SK-MEL-5 (cell line): ENCODE data around the gene CIITA. TPM values are rescaled to one million over a fixed set of nuclear protein-coding genes. Genes with fewer than 3 reads are reported as not detected.
"Not testable (repeated sequence)": the region's sequence is repeated elsewhere in the genome, so short reads cannot be mapped to it uniquely, and the experiment has no call there.

Experiments
- DNase-seq: peaks from one replicate; pipeline ENCODE4 v3.0.0-alpha.2; 2016; ENCODE audit warnings: low read depth, low spot score
- in situ Hi-C: cut with HindIII; loops from 2 replicates; pipeline ENCODE4 v1.10.0; 2016; ENCODE audit warnings: low sequenced_read_pairs, high pct_unique_total_duplicates, low pct_unique_long_range_greater_than_20kb
- total RNA-seq: library from RNA; depleted of rRNA; stranded (reverse); fragments of >200 nt; shearing (Covaris generic); gene quantifications from 2 replicates; pipeline ENCODE4 v1.2.3, GENCODE V29; 2014

The CIITA gene
- total RNA-seq, 1 experiment from 2014 or later = 4.1 TPM

GRCh38 chr16:10954903-10955302 is 77.9 kb downstream of the CIITA start:
- DNase-seq = no peak
- in situ Hi-C loops = no loop called here

- no peak for DNase-seq
- in situ Hi-C loops = no loop called here
These were observed 80.9 kb downstream of the CIITA start for GRCh38 chr16:10957771-10958482.

GRCh38 chr16:10959161-10959560 is 82.2 kb downstream of the CIITA start:
- no peak for DNase-seq
- in situ Hi-C loops = no loop called here

GRCh38 chr16:10961231-10961630 is 84.2 kb downstream of the CIITA start:
- no peak for DNase-seq
- in situ Hi-C loops = no loop called here

GRCh38 chr16:10964039-10964890 is 87.3 kb downstream of the CIITA start:
- peak; percentile 80 for DNase-seq
- in situ Hi-C loops = no loop called here

GRCh38 chr16:10964891-10965326 is 87.9 kb downstream of the CIITA start:
- DNase-seq = no peak
- in situ Hi-C loops = no loop called here

- no peak for DNase-seq
- in situ Hi-C loops = no loop called here
These were observed 88.5 kb downstream of the CIITA start for GRCh38 chr16:10965440-10966061.

- in situ Hi-C loops = no loop called here
- DNase-seq = no peak
These were observed 89.1 kb downstream of the CIITA start for GRCh38 chr16:10966129-10966528.

- in situ Hi-C loops, DNase-seq: not testable (repeated sequence)
These were observed 89.6 kb downstream of the CIITA start for GRCh38 chr16:10966559-10966958.

GRCh38 chr16:10967986-10968385 is 91.0 kb downstream of the CIITA start:
- DNase-seq = no peak
- in situ Hi-C loops = no loop called here

- DNase-seq = no peak
- in situ Hi-C loops = no loop called here
These were observed 91.5 kb downstream of the CIITA start for GRCh38 chr16:10968498-10968897.

GRCh38 chr16:10969615-10970014 is 92.6 kb downstream of the CIITA start:
- no peak for DNase-seq
- in situ Hi-C loops = no loop called here

- in situ Hi-C loops = no loop called here
- DNase-seq = no peak
These were observed 93.1 kb downstream of the CIITA start for GRCh38 chr16:10970065-10970464.

- DNase-seq = peak; percentile 79
- in situ Hi-C loops = no loop called here
These were observed 94.6 kb downstream of the CIITA start for GRCh38 chr16:10971560-10971961.

GRCh38 chr16:10972108-10972818 is 95.3 kb downstream of the CIITA start:
- in situ Hi-C loops = no loop called here
- no peak for DNase-seq

GRCh38 chr16:10972819-10973464 is 95.9 kb downstream of the CIITA start:
- in situ Hi-C loops = no loop called here
- DNase-seq = no peak

- no peak for DNase-seq
- in situ Hi-C loops = no loop called here
These were observed 99.6 kb downstream of the CIITA start for GRCh38 chr16:10976634-10977033.
